DOHH2 (cell line): ENCODE measurements around the gene HORMAD2.

Experiments used
- CTCF ChIP-seq: fragments of 200-600 bp; sonication (generic); IDR thresholded peaks from one replicate; pipeline ENCODE4 v1.5.1; 2014; ENCODE audit warnings: antibody characterized with exemption, mild to moderate bottlenecking, low read depth, low read length; ENCODE audit not compliant: poor library complexity, severe bottlenecking
- EZH2phosphoT487 ChIP-seq: fragments of 200-600 bp; sonication (generic); IDR thresholded peaks from 2 replicates; pipeline ENCODE4 v1.6.1; 2017; ENCODE audit warnings: borderline replicate concordance, mild to moderate bottlenecking, antibody characterized with exemption, low read length, moderate library complexity, mixed read lengths

GRCh38 chr22:30088468-30088867, 8.2 kb downstream of the HORMAD2 start:
- TF ChIP-seq CTCF = no peak
- TF ChIP-seq EZH2phosphoT487 = no peak
